COLO668 (cell line): ENCODE data around the gene CD2AP.

Experiments used
- DNase-seq: peaks from one replicate; lab custom pipeline; 2025; ENCODE audit not compliant: unreplicated experiment; lab: John Stamatoyannopoulos, UW

The CD2AP gene

GRCh38 chr6:47672816-47673215 lies 195.2 kb downstream of the CD2AP start:
- no peak for DNase-seq

DNA sequence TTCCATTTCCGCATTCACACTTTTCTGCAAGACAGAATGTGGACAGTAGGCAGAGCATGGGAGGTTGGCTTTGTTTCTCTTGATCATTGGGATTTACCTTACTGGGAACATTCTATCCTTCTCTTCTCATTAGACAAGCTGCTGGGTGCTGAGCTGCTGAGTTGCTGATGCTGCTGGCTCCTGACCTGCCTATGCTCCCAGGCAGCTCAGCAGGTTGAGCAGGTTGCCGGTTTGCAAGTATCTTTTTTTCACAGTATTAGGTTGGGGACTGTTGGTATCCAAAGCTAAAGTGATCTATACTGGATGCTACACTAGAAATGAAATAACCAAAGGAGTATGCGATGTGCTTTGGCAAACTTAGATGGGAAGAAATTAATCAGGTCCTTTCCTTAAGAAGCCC lies 197.1 kb downstream of the CD2AP start:
- DNase-seq = no peak
